ENCODE results near the gene RNF183.
"Not testable (repeated sequence)": the region's sequence is repeated elsewhere in the genome, so short reads cannot be mapped to it uniquely, and the experiment has no call there.

RNF183 gene

GRCh38 chr9:113269871-113270270 is 33.3 kb downstream of the RNF183 start:
- no peak for DNase-seq

GRCh38 chr9:113269355-113269754 is 33.8 kb downstream of the RNF183 start:
- no peak for DNase-seq

- no peak for DNase-seq
Observed at GRCh38 chr9:113267911-113268566, 35.1 kb downstream of the RNF183 start.

GRCh38 chr9:113266174-113266573 is 37.0 kb downstream of the RNF183 start:
- DNase-seq, result peak in 1 of 3 experiments; percentile 10

GRCh38 chr9:113261917-113262671 is 41.1 kb downstream of the RNF183 start:
- no peak for DNase-seq

GRCh38 chr9:113258282-113258681 is 44.9 kb downstream of the RNF183 start:
- DNase-seq, result no peak

GRCh38 chr9:113257863-113258262 is 45.3 kb downstream of the RNF183 start:
- DNase-seq, result no peak

GRCh38 chr9:113255438-113255837 is 47.7 kb downstream of the RNF183 start:
- DNase-seq, result no peak

GRCh38 chr9:113254991-113255390 is 48.2 kb downstream of the RNF183 start:
- no peak for DNase-seq

- no peak for DNase-seq
Observed at GRCh38 chr9:113250807-113251206, 52.4 kb downstream of the RNF183 start.

- not testable (repeated sequence) for DNase-seq
Observed at GRCh38 chr9:113249661-113250060, 53.5 kb downstream of the RNF183 start.

GRCh38 chr9:113247640-113248039 is 55.5 kb downstream of the RNF183 start:
- peak in 2 of 3 experiments; percentile 13 to 72 for DNase-seq
